Articular chondrocyte of knee joint (primary cell): ENCODE results near the gene UGT1A6. TPM values are rescaled to one million over a fixed set of nuclear protein-coding genes. Genes with fewer than 3 reads are reported as not detected.

Experiments
- total RNA-seq: library from RNA; depleted of rRNA; stranded (reverse); fragments of >200 nt; gene quantifications from 2 replicates; pipeline ENCODE4 v1.2.3, GENCODE V29; 2012

The UGT1A6 gene
- not detected in 2 replicates for total RNA-seq

DNA sequence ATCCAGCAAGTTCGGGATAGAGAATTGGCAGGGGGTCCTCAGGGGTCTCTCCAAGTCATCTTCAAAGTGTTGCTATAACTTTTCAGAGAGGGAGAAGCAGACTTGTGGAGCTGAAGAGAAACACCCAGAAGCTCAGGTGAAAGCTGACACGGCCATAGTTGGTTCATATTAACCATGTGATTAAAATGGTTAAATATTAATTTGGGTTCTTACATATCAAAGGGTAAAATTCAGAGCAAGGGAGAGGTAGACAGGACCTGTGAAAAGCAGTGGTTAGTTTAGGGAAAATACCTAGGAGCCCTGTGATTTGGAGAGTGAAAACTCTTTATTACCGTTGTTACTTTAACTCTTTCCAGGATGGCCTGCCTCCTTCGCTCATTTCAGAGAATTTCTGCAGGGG lies at the start of gene UGT1A6:
Gene UGT1A6, plus strand, starts transcription at position 243 of the 400 bp plus-strand sequence. Its CDS starts 115 bp downstream, at position 358.

DNA sequence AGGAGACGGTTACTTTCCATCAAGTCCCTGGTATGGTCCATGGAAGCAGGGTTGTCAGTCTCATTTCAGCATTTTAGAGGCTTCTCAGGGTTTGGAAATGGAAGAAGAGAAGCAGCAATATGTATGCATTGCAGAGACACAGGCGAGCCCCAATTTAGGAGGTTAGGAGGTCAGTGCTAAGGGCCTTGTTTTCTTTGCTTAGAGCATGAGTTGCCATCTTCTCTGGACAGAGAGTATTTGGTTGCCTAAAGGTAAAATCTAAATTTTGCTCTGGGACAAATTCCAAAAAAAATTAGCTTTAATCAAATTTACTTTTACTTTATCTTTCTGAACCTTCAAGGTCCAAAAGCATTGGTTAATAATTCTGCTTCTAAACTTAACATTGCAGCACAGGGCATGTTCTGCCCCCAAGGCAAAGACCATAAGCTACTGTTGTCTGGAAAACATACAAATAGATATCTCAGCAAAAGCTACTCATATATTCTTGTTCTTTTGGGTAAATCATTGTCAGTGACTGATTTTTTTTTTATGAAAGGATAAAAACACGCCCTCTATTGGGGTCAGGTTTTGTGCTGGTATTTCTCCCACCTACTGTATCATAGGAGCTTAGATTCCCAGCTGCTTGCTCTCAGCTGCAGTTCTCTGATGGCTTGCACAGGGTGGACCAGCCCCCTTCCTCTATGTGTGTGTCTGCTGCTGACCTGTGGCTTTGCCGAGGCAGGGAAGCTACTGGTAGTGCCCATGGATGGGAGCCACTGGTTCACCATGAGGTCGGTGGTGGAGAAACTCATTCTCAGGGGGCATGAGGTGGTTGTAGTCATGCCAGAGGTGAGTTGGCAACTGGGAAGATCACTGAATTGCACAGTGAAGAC lies 21.2 kb upstream of the UGT1A6 start, which contains the start of gene UGT1A9:
Gene UGT1A9, plus strand, starts transcription at position 609 of the 872 bp plus-strand sequence. Its CDS starts 37 bp downstream, at position 646.

DNA sequence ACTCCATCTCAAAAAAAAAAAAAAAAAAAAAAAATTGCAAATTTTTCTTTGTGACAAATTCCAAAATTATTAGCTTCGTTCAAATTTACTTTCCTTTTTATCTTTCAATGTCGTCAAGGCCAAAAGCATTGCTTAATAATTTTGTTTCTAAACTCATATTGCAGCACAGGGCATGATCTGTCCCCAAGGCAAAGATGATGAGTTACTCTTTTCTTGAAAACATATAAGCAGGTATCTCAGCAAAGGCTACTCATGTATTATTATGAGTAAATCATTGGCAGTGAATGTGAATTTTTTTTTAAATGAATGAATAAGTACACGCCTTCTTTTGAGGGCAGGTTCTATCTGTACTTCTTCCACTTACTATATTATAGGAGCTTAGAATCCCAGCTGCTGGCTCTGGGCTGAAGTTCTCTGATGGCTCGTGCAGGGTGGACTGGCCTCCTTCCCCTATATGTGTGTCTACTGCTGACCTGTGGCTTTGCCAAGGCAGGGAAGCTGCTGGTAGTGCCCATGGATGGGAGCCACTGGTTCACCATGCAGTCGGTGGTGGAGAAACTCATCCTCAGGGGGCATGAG lies 11.1 kb upstream of the UGT1A6 start, which contains the start of gene UGT1A7:
Gene UGT1A7, plus strand, starts transcription at position 381 of the 579 bp plus-strand sequence. Its CDS starts 37 bp downstream, at position 418.

DNA sequence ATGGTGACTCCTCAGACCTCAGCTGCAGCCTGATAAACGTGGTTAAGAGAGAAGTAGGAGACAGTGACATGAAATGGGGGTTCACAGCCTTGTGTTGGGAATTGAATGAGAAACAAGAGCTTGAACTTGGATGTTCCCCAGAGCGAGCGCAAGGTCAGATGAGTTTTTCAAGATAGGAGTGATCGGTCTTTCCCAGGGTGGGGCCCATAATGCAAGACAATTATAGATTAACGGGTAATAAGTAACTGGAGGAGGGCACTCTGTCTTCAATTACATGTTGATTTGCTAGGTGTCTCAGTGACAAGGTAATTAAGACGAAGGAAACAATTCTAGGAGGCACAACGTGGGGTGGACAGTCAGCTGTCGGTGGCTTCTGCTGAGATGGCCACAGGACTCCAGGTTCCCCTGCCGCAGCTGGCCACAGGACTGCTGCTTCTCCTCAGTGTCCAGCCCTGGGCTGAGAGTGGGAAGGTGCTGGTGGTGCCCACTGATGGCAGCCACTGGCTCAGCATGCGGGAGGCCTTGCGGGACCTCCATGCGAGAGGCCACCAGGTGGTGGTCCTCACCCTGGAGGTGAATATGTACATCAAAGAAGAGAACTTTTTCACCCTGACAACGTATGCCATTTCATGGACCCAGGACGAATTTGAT lies 20.0 kb downstream of the UGT1A6 start, which contains the start of gene UGT1A5:
Gene UGT1A5, plus strand, starts transcription at position 297 of the 651 bp plus-strand sequence. Its CDS starts 85 bp downstream, at position 382.

DNA sequence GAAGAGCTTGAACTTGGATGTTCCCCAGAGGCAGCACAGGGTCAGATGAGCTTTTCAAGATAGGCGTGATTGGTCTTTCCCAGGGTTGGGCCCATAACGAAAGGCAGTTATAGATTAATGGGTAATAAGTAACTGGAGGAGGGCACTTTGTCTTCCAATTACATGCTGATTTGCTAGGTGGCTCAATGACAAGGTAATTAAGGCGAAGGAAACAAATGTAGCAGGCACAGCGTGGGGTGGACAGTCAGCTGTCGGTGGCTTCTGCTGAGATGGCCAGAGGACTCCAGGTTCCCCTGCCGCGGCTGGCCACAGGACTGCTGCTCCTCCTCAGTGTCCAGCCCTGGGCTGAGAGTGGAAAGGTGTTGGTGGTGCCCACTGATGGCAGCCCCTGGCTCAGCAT lies 25.9 kb downstream of the UGT1A6 start, which contains the start of gene UGT1A4:
Gene UGT1A4, plus strand, starts transcription at position 185 of the 400 bp plus-strand sequence. Its CDS starts 85 bp downstream, at position 270.

DNA sequence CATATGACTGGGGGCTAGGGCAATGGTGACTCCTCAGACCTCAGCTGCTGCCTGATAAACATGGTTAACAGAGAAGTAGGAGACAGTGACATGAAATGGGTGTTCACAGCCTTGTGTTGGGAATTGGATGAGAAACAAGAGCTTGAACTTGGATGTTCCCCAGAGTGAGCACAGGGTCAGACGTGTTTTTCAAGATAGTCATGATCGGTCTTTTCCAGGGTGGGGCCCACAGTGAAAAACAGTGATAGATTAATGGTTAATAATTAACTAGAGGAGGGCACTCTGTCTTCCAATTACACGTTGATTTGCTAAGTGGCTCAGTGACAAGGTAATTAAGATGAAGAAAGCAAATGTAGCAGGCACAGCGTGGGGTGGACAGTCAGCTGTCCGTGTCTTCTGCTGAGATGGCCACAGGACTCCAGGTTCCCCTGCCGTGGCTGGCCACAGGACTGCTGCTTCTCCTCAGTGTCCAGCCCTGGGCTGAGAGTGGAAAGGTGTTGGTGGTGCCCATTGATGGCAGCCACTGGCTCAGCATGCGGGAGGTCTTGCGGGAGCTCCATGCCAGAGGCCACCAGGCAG lies 36.1 kb downstream of the UGT1A6 start, which contains the start of gene UGT1A3:
Gene UGT1A3, plus strand, starts transcription at position 320 of the 579 bp plus-strand sequence. Its CDS starts 85 bp downstream, at position 405.

DNA sequence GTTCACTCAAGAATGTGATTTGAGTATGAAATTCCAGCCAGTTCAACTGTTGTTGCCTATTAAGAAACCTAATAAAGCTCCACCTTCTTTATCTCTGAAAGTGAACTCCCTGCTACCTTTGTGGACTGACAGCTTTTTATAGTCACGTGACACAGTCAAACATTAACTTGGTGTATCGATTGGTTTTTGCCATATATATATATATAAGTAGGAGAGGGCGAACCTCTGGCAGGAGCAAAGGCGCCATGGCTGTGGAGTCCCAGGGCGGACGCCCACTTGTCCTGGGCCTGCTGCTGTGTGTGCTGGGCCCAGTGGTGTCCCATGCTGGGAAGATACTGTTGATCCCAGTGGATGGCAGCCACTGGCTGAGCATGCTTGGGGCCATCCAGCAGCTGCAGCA lies 67.4 kb downstream of the UGT1A6 start, which contains the start of gene UGT1A1:
Gene UGT1A1, plus strand, starts transcription at position 228 of the 400 bp plus-strand sequence. Its CDS starts 18 bp downstream, at position 246.

DNA sequence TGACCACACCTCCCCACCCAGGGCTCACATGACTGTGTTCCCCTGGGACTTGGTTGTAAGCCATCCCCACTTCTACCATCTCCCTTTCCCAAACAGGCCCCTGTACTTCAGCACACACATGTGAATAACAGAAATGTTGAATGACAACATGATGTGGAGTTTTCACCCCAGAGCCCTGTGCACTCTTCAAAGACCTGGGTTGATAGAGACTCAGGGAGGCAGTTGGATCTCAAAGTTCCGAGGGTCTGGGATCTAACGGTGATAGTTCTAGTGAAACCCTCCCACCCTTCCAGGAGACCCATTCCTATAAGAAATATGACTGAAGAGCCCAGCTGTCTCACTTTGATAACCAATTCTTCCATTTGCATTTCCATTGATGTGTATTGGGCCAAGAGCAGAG lies 85.3 kb downstream of the UGT1A6 start, which contains the start of gene MROH2A:
Gene MROH2A, plus strand, starts transcription at position 301 of the 400 bp plus-strand sequence. CDS start 1,029 bp downstream, outside the sequence.

Other genes starting within 250 kb of the UGT1A6 start
- gene USP40, start 126.1 kb upstream of the UGT1A6 start, total RNA-seq: 46.6 and 48.2 TPM in 2 replicates
- not detected in 2 replicates for gene UGT1A8, start 75.3 kb upstream of the UGT1A6 start, total RNA-seq
- not detected in 2 replicates for gene UGT1A10, start 56.4 kb upstream of the UGT1A6 start, total RNA-seq
- gene UGT1A9, start 21.0 kb upstream of the UGT1A6 start, total RNA-seq: not detected in 2 replicates
- not detected in 2 replicates for gene UGT1A7, start 11.0 kb upstream of the UGT1A6 start, total RNA-seq
- not detected in 2 replicates for gene UGT1A5, start 20.0 kb downstream of the UGT1A6 start, total RNA-seq
- not detected in 2 replicates for gene UGT1A4, start 25.8 kb downstream of the UGT1A6 start, total RNA-seq
- not detected in 2 replicates for gene UGT1A3, start 36.2 kb downstream of the UGT1A6 start, total RNA-seq
- not detected in 2 replicates for gene UGT1A1, start 67.4 kb downstream of the UGT1A6 start, total RNA-seq
- not detected in 2 replicates for gene MROH2A, start 85.4 kb downstream of the UGT1A6 start, total RNA-seq
- gene HJURP, start 161.6 kb downstream of the UGT1A6 start, total RNA-seq: 9.7 and 18.8 TPM in 2 replicates
- 0.76 TPM in 1 of 2 replicates, not detected in the other for gene TRPM8, start 224.5 kb downstream of the UGT1A6 start, total RNA-seq